HG03280 (cell line): ENCODE results near the gene TANC1.
A peak's percentile ranks its signal among the peaks of the same experiment; 100 is the strongest.
"Not testable (repeated sequence)": the region's sequence is repeated elsewhere in the genome, so short reads cannot be mapped to it uniquely, and the experiment has no call there.

Experiments
- ATAC-seq: cut with Tn5 transposase; IDR thresholded peaks from one replicate; pipeline ENCODE4 v1.9.1; 2021; ENCODE audit warnings: mild to moderate bottlenecking, moderate library complexity; ENCODE audit not compliant: unreplicated experiment

The TANC1 gene

DNA sequence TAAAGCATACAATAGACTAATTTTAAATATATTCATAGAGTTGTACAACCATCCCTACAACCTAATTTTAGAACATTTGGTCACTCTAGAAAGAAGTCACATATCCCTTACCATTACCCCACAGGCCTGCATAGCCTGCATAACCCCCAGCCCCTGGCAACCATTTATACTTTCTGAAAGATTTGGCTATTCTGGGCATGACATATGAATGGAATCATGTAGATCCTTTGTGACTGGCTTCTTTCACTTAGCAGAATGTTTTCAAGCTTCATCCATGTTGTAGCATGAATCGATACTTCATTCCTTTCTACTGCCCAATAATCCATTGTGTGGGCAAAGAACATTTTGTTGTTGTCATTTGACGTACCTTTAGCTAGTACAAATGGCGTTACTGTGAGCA, 166.5 kb downstream of the TANC1 start:
- no peak for ATAC-seq

DNA sequence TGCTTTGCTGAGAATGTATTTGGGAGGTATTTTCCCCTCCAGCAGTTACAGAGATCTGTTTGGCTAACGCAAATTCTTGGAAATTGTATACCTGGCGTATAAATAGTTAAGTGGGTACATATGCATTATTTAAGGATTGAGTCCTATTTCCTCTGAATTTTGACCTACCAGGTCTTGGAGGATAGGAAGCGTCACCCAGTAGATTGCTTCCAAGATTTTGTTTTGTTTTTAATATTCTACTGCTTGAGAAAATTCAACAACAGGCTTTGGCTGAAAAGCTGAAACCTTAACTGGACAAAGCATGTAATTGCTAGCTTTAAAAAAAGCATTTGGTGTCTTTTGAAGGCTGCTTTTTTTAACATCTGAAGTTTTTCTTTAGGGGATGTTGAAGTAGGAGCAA, 168.0 kb downstream of the TANC1 start:
- no peak for ATAC-seq

DNA sequence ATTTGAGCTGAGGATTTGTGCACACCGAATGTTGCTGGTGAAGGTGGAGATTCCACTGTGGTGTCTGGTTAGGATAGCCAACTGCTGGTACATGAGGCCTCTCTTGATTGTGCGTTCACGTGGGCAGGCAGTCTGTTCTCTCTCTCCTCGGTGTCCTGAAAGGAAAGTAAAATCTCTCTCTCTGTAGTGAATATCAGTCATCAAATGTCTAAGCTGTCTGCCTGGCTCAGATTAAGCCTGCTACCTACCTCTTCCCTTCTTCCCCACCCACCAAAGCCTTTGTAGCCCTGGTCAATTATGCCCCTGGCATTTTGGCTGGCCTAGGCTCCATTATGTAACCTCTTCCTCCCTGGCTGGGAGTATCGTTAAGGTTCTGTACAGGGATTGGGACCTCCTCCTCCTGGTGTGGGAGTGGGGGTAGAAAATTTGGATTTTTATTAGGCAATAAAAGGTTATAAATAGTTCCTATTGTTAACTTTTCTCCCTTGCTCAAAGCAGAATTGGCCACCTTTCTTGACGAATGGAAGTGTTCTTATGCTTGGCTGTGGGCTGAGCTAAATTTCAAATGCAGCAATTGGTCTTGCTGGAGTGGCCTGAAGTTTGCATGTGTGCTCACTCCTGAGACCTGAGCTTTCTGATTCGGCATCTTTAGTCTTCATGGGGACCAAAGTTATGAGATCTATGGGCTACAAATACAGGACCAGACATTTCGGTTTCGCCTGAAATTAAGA, 169.2 kb downstream of the TANC1 start:
- no peak for ATAC-seq

DNA sequence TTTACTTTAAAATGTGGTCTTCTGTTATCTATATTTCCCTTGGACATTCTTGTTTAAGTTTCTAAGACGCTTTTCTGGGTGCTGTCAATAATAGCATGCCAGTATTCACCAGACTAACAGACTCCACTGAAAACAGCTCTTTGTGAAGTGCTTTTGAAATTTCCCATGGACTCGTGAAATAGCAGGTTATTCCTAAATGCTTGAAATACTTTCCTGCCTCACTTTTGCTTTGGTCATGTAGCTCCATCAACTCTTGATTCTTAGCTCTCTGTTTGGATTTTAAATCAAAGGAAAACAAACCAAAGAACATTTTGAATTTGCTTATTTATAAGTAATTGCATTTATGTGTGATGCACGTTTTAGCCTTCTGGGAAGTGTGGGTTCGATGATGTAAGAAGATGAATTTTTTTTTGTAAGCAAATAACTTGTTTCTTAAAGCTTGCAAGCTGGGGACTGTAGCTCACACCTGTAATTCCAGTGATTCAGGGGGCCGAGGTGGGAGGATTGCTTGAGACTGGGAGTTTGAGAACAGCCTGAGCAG, 170.3 kb downstream of the TANC1 start:
- ATAC-seq: no peak

DNA sequence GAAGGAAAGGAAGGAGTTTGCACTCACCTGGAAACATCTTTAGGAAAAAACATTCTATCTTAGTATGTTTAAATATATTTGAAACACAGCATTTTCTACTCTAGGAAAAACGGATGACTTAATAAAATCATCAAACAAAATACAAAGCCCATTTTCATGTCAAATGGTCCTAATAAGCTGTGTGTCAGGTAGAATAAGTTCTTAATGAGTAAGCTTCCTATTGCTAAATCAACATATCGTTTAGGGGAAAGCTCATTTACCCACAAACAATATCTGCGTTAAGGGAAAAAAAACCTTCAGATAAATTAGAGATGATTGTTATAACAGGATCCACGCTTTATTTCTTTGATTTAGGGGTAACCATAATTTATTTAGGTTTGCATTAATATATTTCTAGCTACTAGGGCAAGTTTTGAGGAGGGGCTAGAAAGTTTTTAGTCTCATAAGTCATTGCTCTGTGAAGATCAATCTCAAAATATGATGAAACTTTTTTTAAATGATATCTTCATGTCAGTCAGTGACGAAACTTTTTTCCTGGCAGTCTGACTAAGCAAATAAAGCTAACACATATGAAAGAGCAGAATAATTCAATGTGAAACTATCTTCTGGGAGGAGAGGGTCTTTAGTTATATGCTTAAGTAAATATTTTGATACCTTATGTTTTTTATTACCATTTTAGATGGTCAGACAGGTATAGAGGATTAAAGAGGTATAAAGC, 170.9 kb downstream of the TANC1 start:
- no peak for ATAC-seq

DNA sequence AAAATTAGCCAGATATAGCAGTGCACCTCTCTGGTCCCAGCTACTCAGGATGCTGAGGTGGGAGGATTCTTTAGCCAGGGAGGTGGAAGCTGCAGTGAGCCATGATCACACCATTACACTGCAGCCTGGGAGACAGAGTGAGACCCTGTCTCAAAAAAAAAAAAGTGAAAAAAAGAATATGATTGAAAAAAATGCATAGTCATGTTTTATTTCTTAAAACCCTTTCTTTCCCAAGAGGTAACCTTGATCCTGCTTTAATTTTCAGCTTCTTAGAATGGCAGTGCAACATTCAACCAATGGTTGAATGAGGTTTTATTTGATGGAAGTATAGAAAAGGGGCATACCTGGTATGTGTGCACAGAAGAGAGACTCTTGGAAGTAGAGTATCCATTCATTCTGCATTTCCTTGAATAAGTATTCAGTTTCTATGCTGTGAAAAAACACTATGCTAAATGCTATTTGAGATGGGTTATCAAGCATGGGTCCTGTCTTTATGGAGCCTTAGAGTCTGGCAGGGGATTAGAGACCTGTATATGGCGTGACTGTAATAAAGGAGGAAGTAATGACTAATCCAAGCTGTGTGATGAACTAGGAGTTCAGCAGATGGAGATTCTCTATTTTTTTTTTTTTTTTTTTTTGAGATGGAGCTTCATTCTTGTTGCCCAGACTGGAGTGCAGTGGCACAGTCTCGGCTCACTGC, 171.8 kb downstream of the TANC1 start:
- ATAC-seq: no peak

DNA sequence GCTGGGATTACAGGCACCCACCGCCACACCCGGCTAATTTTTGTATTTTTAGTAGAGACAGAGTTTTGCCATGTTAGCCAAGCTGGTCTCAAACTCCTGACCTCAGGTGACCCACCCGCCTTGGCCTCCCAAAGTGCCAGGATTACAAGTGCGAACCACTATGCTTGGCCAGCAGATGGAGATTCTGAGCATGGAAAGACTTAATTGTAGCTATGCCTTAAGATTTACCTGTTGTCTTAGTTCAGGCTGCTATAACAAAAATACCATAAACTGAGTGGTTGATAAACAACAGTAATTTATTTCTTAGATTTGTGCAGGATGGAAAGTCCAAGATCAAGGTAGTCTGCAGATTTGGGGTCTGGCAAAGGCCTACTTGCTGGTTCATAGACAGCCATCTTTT, 172.4 kb downstream of the TANC1 start:
- not testable (repeated sequence) for ATAC-seq

DNA sequence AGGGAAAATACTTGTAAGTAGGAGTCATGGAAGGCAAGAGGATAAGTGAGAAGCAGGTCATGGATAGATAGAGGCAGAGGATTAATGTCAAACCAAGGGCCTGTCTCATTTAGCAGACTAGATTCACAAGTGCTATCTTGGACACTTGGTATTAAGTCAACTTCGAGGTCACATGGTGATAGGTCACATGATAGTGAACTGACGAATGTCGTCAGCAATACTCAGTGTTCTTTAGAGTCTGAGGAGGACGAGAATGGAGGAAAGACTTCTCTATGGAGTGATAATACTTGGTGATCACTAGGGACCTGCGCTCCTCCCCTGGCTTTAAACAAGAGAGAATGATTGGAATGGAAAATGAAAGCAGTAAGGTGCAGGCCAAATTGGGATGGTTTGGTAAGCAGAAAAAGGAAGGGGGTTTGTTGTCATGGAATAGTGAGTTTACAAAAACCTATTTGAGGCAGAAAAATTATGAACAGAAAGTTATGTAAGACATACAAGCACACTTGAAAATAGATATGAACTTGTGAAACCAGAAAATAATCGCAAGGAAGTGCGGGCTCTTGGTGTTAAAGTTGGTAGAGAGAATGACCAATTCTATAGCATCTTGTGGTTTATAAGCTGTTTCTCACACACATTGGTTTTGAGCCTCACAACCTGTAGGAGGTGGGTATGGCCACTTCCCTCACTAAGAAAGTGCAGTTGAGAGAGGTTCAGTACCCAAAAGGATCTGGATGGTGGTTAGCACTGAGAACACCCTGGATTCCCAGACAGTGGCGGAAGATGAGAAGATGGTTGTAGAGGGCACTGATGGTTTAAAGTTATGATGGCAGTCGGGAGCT, 176.6 kb downstream of the TANC1 start:
- ATAC-seq: peak; percentile 61

DNA sequence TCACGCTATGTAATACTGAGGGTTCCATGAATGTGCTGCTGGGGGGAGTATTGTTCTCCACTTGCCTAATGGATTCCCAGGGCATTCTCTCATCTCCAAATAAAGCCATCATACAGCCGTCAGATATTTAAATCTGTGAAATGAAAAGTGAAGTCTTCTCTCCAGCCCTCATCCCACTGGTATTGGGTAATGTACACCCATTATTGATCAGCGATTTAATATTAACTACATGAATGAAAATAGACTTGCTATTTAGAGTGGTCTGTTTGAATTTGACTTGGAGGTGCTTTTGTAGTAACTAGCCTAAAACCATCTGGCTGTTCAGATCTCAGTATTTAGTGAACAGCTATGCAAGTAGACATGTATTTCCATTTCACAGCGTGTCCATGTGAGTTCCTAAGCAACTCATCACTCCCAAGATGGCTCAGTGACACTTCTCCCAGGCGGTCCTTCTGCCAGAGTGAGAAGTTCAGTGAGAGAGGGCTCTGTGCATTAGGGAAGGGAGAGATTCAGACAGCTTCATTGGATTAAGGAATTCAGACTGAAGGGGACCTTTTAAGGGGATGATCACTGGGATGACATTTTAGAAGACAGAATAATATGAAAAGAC, 177.4 kb downstream of the TANC1 start:
- no peak for ATAC-seq

DNA sequence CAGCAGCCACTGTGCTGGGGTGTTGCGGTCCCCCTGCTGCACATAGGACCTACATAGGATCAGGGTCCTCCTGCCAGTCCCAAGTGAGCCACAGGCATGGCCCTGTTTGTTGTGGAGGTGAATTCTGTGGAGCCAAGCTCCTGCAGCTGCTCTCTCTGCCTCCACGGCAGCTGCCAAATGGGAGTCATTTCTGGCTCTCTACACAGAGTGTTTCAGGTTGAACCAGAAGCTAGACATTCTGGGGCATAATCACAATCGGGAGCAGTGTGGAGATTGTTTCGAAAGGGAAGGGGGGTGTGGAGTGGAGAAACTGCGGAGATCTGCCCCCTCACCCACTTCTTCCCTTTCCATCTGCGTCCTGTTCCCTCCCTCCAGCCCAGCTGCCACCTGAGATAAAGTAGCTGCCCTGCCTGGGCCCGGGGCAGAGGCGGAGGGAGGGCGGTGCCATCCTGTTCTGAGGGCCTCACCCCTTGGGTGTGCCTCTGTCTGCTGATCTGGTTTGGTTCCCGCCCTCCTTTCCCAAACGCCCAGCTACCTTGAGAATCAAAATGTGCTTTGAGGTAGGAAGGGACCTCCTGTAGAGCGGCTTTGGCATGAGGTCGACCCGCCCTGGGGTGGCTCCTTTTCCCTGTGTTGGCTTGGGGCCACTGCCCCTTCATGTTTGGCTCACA, 178.7 kb downstream of the TANC1 start:
- ATAC-seq: no peak

DNA sequence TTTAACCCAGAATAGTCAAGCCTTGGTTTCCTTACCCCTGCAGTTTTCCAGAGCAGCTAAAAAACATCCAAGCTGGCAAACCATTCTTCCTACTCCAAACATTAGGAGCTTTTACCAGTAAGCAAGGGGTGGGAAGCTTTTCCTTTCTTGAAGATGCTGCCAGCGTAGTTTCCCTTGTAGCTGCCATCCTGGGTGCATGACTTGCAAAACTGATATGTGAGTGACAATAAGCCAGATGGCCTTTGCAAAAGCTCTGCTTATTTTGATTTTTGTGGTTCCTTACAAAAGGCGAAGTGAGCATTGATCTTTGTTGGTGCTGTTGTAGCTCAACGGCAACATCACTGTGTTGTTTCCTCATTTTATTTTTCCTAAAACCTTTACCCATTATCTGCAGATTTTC, 179.2 kb downstream of the TANC1 start:
- ATAC-seq: no peak

DNA sequence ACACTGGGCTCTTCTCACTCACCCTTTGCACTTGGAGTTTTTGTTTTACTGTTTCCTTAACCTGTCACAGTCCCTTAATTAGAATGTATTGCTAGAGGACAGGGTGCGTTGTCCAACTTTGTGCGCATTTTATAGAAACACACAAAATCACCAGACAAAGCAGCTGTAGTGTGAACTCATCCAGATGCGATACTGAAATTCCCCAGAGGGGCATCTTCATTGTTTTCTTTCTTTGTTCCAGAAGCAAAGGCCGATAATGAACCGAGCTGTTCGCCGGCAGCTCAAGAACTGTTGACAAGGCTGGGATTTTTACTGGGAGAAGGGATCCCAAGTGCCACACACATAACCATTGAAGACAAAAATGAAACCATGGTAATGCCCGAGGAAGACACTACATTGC, 180.5 kb downstream of the TANC1 start:
- no peak for ATAC-seq

DNA sequence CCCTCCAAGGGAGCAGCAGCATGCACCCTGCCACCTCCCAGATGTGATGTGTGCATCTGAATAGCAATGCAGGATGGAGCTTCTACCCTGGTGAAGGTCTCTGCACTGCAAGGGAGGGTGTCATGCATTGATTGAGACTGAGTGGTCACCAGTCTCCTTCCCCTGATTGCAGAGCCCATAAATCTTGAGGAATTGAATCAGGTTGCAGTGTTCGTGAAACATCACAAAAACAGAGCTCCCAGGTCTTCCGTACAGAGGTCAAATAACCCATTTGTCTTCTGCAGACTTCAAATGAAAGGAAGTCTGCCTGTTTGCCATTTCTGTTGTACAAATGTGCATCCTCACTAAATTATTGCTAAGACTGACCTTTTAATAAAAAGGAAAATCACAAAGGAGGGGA, 181.3 kb downstream of the TANC1 start:
- ATAC-seq: no peak

DNA sequence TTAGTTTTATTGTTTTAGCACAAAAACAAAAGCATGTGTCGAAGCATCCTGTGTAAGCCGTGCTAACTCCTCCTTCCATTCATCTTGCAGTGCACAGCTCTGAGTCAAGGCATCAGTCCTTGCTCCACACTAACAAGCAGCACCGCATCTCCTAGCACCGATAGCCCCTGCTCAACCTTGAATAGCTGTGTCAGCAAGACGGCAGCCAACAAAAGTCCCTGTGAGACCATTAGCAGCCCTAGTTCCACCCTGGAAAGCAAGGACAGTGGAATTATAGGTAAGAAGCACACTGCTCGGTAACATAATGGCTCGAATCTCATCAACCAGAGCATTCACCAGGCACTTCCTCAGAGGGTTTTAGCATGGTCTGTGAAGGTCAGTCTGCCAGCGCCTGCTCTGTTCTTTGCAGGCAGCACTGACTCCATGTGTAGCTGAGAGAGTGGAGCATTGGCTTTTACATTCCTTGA, 181.9 kb downstream of the TANC1 start:
- no peak for ATAC-seq

DNA sequence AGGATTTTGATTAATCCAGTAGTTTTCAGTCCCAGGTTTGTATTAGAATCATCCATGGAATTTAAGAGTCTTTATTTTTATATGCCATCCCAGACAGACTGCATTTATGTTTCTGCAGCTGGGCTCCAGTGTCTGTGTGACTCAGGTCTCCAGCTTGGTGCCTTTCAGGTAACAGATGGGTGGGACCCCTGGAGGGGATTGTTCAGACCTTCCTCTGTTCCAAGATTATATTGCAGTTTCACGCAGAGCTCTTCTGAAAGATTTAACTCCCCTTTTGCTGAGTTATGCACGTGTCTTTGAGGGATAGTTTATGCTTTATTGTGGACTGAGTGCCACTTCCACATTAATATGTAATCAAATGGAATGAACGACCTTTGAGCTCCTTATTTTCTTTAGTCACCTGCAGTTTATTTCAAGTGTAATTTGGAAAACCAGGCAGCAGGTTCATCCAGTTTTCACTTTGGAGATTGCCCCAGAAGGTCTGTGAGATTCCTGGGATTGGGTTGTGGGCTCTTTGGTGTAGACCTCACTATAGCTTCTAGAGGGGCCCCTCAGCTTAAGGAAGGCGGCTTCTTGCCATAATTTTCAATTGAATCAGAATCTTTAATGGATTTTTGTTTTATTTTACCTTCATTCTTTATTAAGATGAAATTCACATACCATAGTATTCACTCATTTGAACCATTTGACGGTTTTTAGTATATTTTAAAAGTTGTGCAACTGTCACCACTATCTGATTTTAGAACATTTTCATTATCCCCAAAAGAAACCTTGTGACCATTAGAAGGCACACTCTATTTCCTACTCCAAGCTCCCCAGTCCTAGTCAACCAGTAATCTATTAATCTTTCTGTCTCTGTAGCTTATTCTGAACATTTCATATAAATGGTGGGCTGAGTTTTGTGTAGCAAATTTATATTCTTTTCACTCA, 183.0 kb downstream of the TANC1 start:
- no peak for ATAC-seq

DNA sequence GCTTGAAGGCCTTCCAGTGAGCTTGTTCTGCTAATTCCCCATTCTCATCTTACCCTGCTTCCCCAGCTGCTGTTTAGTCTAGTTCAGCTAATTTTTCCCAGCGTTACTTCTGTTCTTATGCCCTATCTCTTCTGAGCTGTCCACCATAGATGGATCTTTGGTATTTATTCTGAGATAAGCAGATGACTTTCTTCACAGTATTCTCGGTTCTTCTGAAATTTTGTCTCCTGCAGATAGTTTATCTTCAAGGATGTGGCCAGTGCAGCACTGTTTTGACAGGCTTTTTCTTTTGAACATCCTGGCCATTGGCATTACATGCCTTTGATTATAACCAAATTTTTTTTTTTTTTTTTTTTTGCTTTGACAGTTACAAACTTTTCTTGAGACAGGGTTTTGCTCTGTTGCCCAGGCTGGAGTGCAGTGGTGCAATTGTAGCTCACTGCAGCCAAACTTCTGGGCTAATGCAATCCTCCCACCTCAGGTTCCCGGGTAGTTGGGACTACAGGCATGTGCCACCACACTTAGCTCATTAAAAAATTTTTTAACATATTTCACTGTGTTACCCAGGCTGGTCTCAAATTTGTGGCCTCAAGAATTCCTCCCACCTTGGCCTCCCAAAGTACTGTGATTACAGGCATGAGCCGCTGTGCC, 183.8 kb downstream of the TANC1 start:
- no peak for ATAC-seq

DNA sequence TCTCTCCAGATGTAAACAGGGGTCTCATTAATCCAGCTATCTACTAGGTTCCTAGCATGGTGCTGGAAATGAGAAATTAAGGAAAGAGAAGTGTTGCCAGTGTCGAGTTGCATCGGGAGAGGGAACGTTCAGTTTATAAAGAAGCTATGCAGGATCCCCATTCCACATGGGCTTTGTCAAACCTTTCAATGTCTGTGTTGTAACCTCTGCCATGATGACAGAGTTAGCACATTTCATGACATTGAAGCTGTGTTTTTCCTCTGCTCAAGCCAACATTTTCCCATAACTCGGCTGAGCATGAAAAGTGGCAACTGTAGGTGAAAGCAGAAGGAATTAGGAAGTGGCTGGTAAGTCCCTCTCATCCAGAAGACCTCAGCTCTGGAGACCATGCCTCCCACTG, 184.6 kb downstream of the TANC1 start:
- no peak for ATAC-seq

DNA sequence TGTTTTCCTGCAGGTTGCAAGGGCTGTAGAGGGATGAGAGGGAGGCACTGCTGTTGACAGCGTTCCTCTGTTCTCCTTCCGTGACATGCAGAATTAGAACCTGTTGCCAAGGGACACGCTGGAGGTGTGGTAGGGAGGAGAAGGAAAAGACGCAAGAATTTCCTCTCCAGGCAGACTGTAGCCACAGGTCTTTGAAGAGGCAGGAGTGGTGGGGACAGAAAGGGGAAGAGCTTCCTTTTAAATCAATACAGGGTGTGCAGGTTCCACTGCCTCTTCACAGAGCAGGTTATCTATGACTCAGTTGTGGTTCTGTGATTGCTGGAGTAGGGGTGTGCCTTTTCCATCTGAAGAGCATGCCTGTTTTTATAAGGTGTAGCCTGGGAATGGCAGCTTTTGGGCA, 185.0 kb downstream of the TANC1 start:
- ATAC-seq: no peak
